GM19468 (cell line): ENCODE results near the gene FAM193A.

ENCODE experiments used
- ATAC-seq: cut with Tn5 transposase; IDR thresholded peaks from one replicate; pipeline ENCODE4 v1.9.1; 2021; ENCODE audit warnings: mild to moderate bottlenecking, moderate library complexity, moderate number of reproducible peaks; ENCODE audit not compliant: unreplicated experiment; ENCODE audit errors: extremely low read depth

FAM193A gene

GRCh38 chr4:2686379-2687265 is 150.2 kb downstream of the FAM193A start:
- no peak for ATAC-seq

- ATAC-seq, result no peak
These were observed 151.8 kb downstream of the FAM193A start for GRCh38 chr4:2688281-2688680.

- ATAC-seq, result no peak
These were observed 152.2 kb downstream of the FAM193A start for GRCh38 chr4:2688697-2689096.

- no peak for ATAC-seq
These were observed 152.7 kb downstream of the FAM193A start for GRCh38 chr4:2689114-2689513.

GRCh38 chr4:2689825-2690700 is 153.6 kb downstream of the FAM193A start:
- ATAC-seq, result peak; percentile 30

GRCh38 chr4:2691313-2691712 is 154.9 kb downstream of the FAM193A start:
- ATAC-seq, result no peak

GRCh38 chr4:2691952-2692435 is 155.5 kb downstream of the FAM193A start:
- ATAC-seq, result no peak

GRCh38 chr4:2694691-2695090 is 158.2 kb downstream of the FAM193A start:
- ATAC-seq, result no peak

GRCh38 chr4:2695346-2696060 is 159.1 kb downstream of the FAM193A start:
- ATAC-seq, result no peak

GRCh38 chr4:2696423-2696822 is 160.0 kb downstream of the FAM193A start:
- peak; percentile 94 for ATAC-seq

- ATAC-seq, result no peak
These were observed 161.6 kb downstream of the FAM193A start for GRCh38 chr4:2697995-2698414.

GRCh38 chr4:2698504-2698903 is 162.1 kb downstream of the FAM193A start:
- ATAC-seq, result no peak

GRCh38 chr4:2698951-2699505 is 162.6 kb downstream of the FAM193A start:
- no peak for ATAC-seq

- ATAC-seq, result no peak
These were observed 163.1 kb downstream of the FAM193A start for GRCh38 chr4:2699534-2699933.

GRCh38 chr4:2700031-2700430 is 163.6 kb downstream of the FAM193A start:
- no peak for ATAC-seq

GRCh38 chr4:2702361-2702760 is 165.9 kb downstream of the FAM193A start:
- no peak for ATAC-seq

GRCh38 chr4:2702770-2703169 is 166.3 kb downstream of the FAM193A start:
- no peak for ATAC-seq

- ATAC-seq, result no peak
These were observed 175.9 kb downstream of the FAM193A start for GRCh38 chr4:2712261-2712842.

- ATAC-seq, result no peak
These were observed 176.9 kb downstream of the FAM193A start for GRCh38 chr4:2713337-2713736.
